GM18498 (cell line): ENCODE results near the gene IQGAP2.

Source experiments
- ATAC-seq: cut with Tn5 transposase; IDR thresholded peaks from one replicate; pipeline ENCODE4 v1.9.1; 2021; ENCODE audit warnings: mild to moderate bottlenecking, moderate library complexity; ENCODE audit not compliant: unreplicated experiment

Gene IQGAP2

DNA sequence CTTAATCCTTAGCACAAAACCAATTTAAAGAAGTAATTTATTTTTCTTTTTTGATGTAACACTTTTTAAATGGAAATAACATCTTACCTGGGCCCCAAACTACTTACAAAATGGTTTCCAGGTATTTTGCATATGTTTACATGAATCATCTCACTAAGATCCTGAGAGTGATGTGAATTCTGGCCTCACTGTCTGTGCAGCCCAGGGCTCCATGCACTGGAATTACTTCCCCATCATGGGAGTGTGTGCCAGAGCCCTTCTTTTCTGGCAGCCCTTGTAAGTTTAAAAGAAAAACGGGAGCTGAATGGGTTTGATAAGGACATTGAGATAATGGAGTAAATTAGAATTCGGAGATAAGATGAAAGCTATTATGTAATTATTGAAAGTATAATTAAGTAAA is 300.6 kb downstream of the IQGAP2 start:
- ATAC-seq = no peak

DNA sequence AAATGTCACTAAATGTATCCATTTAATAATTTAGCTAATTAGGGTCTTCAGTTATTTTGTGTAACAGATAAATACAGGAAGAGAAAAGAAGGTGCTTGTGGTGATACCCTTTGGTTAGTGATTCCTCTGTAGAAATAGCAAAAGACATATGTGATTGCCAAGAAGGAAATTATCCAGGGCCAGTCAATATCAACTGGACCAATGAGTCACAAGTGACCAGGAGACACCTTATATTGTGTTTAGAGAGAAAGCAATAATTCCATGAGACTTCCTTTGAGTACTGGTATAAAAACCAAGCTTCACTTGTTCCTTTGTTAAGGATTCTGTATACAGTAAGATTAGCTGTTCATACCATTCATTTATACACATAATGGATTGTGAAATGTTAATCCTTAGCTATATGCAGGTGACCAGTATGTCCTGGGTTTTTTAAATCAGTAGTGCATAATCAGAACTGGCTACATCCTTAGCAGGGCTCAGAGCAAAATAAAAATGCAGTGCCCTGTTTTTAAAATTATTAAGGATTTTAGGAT is 301.1 kb downstream of the IQGAP2 start:
- ATAC-seq = no peak

DNA sequence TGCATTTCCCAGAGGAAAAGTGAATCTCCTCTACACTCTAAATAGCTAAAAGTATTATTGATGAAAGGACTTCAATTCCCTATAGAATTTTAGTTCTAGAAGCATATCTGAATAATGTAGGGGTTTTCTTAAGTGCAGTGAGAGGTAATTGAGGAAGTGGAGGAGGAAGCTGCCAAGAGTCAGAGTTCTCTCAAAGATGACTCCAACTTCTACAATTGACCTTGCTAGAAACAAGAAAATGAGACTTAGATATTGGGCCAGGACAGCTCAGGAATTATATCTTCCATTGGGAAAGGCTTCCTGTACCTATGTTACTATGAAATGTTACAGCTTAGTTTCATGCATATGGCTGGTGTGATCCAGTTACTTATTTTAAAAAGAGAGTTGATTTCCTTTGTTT is 302.5 kb downstream of the IQGAP2 start:
- ATAC-seq = no peak

DNA sequence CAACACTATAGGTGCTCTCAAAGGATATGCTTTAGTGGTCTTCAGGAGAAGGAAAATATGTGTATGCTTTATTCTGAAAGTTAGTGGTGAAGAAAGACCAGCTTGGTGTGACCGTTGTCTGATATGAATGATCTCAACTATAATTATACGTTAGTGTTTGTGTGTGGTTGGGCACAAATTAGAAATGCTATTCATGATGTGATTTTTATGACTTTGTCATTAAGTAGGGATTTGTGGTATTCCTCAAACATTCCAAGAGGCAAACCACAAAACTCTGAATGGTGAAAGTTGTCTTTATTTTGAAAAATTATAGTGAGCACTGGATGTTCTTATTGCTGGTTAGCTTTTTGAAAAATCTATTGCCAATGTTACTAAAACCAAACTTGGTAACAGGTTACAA is 306.7 kb downstream of the IQGAP2 start:
- no peak for ATAC-seq

DNA sequence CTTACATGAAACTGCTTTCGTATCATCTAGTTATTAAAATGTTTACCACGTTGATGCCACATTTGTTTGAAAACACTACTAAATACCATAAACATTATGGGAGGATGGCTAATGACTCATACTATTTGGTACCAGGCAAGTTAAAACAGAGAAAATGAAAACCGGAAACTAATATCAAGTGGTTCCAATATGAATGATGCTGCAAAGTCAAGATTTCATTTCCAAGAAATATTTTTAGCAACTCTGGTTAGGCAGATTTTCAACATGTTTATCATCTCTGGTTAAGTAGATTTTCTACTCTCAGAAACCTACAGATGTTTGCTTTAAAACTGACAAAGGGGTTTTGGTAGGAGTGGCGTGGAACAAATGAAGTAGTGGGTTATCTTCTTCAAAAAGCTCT is 307.9 kb downstream of the IQGAP2 start:
- peak; percentile 45 for ATAC-seq

DNA sequence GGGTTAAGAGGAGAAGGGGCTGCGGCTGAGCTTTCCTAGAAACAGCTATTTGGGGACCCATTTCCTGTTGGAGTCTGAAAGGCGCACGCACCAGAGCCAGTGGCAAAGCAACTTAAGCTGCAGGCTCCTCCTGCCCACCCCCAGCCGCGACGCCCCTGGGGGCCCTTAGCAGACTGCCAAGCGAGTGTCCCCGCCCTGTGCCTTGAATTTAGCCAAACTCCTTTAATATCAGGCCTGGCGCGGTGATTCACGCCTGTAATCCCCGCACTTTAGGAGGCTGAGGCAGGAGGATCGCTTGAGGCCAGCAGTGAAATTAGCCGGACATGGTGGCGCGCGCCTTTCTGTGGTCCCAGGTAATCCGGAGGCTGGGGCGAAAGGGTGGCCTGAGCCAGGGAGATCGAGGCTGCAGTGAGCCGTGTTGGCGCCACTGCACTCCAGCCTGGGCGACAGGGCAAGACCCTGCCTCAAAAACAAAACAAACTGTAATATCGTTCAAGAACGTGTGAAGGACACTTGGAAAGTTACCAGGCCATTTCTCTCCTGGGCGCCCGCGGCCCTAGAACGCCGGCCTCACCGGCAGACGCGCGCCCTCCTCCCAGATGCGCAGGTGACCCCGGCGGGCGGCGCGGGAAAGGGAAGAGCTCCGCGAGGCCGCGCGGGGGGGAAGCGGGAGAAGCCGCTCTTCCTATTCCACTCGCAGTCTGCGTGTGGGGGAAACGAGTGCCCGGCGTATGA is 311.8 kb downstream of the IQGAP2 start:
- peak; percentile 1 for ATAC-seq

DNA sequence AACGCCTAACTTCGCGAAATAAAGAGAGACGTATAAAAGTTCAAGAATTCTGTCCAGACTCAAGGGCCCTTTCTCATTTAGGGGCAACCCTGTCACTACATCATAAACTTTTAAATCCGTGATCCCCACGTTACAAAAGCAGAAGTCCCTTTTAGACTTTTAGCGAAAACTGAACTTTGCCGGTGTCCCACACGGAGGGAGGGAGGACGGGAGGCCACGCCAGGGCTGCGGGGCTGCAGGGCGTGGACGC is 312.3 kb downstream of the IQGAP2 start:
- ATAC-seq = no peak

DNA sequence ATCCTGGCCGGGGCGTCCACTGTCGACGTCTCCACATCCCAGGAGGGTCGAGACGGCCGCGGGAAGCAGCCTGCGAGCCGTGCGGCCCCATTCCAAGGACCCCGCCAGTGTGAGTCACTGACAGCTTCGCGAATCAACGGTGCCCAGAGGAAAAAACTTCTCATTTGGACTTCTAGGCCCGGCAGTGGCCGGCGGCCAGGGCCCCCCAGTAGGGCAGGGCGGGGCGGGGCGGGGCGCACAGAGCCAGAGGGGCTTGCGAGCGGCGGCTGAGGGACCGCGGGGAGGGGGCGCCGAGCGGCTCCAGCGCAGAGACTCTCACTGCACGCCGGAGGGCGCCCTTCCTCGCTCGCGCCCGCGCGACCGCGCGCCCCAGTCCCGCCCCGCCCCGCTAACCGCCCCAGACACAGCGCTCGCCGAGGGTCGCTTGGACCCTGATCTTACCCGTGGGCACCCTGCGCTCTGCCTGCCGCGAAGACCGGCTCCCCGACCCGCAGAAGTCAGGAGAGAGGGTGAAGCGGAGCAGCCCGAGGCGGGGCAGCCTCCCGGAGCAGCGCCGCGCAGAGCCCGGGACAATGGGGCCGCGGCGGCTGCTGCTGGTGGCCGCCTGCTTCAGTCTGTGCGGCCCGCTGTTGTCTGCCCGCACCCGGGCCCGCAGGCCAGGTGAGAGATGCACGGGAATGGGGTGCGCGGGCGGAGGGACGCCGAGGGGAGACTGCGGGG is 312.8 kb downstream of the IQGAP2 start, which contains the start of gene F2R:
TSS of gene F2R (plus strand) at position 391 of the 720 bp plus-strand sequence. CDS start at position 573, 182 bp downstream.
- ATAC-seq = peak; percentile 68

DNA sequence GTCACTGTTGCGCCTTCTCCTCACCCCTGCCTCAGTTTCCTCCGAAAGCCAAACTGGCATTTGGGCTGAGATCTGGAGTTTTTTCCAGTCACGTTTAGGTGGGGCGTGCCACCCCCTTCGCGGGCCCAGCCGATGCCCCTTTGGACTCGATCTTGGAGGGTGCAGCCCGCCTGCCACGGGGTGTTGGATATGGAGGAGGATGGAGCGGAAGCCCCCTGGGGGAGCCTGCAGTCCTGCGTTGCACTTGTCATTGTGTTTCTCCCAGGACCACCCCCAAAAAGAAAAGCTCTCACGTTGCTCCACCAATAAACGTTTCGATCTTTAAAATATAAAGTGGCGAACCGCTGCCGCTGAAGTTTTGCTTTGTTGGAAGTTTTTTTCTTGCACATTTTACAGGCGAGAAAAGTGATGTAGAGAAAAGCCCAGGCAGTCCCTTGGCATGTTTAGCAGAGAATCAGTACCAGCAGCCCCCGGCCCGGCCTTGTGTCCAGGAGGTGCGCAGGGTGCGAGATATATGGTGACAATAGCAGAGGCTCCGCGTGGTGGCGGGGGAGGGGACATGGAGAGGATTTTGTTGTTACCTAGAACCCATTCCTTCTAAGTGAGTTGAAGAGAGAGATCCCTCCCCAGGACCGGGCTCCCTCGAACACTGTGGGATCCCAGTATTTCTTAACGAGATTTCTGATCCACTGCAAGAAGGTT is 313.5 kb downstream of the IQGAP2 start:
- ATAC-seq = no peak

DNA sequence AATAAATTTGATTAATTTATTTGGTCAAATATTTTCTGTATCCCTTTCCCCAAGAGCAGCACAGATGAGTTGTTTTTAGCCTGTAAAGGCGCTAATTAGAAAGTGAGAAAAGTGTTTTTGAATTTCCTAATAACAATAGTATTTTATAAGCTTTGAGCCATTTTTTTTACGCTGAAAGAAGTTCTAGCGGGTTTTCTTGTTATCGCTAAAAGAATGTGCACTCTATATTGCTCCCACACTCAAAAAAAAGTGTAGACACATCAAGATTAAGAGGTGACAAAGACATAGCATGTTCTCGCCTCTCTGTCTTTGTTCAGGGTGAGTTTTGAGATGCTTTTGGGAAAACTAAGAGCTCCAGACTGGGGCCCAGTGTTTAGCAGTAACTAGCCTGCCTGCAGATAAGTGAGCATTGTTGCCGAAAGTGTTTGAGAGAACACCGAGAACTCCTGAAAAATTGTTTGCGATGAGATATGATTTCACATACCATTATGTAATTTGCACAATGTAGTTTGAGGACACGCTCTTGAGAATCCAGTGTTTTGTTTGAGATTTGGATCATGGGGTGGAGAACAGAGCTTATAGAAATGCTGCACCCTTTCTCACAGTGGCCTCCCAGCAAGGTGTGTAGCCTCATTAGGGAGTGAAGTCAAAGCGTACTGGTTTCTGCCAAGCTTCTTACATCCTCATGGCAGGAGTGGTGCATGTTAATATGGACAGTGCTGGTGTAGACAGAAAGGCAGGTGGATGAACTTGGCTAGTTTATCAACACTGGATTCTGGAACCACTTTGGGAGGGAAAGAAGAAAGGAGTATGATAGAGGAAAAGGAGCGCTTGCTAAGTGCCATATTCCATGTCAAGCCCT is 314.4 kb downstream of the IQGAP2 start:
- no peak for ATAC-seq

DNA sequence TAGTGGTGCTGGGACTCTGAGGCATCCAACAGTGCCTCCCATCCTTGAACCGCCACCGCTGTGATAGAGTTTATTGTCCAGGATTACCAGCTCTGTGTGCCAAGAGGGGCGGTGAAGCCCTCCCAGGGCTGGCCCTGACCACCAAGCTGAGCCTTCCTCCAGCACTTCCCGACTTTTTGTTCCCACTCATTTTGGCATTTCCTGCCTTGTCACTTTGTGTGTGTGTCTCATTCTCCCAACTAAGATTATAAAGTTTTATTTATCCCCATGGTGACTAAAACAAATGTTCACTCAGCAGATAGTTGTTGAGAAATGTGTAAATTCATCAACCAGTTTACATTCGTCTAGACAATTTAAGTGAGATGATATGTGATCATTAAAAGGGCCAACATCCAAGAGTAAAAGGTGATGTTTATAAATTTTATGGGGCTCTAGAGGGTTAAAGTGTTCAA is 315.3 kb downstream of the IQGAP2 start:
- no peak for ATAC-seq

DNA sequence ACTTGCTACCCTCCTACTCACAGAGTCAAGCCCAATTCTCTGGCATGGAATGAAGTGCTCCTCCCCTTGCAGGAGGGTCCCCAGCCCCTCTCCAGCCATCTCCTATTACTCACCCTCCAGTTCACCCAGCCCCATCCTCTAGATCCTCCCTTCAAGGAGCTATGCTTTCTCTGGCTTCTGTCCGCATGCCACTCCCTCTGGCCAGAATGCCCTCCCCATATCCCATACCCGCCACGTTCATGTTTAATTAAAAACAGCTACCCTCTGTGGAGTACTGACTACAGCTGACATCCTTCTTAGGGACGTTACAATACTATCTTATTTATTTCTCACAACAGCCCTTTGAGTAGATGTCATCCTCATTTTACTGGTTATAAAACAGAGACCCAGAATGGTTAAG is 315.8 kb downstream of the IQGAP2 start:
- ATAC-seq = no peak

DNA sequence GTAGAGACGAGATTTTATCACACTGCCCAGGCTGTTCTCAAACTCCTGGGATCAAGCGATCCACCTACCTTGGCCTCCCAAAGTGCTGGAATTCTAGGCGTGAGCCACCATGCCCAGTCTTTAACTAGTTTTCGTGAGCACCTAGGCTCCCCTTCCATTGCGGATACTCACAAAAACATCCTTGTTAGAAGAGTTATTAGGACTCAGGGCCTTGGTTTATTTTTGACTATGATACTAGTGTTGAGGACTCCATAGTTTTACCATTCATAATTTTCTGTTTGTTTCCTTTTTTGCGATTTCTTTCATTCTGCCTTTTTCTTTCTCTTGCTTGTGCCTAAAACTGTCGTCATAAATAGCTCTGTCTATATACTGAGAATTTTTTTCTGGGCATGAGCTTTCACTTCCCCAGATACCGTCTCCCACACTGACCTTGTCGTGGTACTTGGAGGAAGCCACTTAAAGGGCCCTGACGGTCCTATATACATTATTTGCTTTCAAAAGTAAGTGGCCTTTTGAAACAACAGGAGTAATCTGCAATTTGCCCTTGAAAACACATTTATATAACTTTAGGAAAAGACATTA is 318.0 kb downstream of the IQGAP2 start:
- peak; percentile 96 for ATAC-seq

DNA sequence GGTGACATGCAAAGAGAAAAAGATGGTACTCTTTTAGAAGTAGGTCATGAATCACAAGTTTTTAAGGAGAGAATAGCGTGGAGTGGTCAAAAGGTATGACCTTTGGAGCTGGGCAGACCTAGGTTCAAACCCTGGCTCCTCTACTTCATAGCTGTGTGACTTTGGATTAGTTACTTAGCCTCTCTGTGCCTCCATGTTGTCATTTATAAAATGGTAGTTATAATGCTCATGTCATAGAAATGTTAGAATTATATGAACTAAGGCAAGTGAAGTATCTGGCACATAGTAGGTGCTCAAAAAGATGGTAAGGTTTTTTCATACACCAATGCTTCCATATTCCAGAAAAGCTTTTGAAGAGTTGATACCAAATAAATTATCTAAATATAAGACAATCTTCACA is 320.2 kb downstream of the IQGAP2 start:
- no peak for ATAC-seq

DNA sequence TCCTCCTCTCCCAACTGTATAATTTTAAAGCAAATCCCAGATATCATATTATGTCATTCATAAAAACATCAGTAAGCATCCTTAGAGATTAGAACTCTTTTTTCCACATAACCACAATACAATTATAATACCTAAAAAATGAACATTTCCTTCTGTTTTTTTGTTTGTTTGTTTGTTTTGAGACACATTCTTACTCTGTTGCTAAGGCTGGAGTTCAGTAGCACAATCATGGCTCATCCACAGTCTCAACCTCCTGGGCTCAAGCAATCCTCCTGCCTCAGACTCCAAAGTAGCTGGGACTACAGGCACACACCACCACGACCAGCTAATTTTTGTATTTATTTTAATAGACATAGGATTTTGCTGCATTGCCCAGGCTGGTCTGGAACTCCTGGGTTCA is 320.8 kb downstream of the IQGAP2 start:
- ATAC-seq = no peak

DNA sequence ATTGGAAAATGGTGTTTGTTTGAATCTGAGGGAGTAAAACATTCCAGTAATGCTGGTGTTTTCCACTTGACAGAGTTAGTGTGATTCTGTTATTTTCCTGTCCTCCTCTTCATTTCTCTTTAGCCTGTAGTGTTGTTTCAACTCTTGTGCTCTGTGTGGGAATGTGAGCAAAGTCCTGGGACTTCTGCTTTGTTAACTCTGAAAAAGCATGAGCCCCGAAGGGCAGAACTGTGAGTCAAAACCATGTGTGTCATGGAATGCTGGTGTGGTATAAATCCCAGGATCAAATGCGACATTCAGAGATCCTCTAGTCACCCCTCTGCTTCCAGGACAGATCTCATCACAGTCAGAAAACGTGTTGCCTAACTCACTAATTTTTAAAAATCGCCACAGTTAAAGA is 321.8 kb downstream of the IQGAP2 start:
- no peak for ATAC-seq

DNA sequence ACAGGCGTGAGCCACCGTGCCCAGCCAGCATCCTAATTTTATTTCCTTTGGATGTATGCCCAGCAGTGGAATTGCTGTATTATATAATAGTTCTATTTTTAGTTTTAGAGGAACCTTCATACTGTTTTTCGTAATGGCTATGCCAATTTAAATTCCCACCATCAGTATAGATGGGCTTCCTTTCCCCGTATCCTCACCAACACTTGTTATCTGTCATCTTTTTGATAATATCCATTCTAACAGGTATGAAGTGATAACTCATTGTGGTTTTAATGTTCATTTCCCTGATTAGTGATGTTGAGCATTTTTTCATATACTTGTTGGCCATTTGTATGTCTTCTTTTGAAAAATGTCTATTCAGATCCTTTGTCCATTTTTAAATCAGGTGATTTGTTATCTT is 325.9 kb downstream of the IQGAP2 start:
- no peak for ATAC-seq

DNA sequence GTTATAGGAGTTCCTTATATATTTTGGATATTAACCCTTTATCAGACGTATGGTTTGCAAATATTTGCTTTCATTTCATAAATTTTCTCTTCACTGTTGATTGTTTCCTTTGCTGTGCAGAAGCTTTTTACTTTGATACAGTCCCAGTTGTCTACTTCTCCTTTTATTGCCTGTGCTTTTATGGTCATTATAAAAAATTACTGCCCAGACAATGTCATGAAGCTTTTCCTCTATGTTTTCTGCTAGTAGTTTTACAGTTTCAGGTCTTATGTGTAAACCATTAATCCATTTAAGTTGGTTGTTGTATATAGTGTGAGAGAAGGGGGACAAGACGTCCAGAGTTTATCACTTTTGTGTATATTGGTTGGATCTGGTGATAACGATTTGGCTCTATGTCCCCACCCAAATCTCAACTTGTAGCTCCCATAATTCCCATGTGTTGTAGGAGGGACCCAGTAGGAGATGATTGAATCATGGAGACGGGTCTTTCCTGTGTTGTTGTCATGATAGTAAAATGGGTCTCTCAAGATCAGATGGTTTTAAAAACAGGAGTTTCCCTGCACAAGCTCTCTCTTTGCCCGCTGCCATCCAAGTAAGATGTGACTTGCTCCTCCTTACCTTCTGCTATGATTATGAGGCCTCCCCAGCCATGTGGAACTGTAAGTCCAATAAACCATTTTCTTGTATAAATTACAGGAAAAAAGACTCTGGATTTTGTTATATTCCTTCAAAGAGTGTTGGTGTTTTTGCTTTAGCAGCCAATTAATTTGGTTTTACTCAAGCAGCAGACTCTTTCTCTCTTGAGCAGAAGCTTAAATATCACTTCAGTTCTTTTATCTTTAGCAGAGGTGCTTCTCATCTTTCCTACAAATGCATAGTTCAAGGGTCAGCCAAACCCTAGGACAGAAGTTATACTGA is 326.5 kb downstream of the IQGAP2 start:
- no peak for ATAC-seq

DNA sequence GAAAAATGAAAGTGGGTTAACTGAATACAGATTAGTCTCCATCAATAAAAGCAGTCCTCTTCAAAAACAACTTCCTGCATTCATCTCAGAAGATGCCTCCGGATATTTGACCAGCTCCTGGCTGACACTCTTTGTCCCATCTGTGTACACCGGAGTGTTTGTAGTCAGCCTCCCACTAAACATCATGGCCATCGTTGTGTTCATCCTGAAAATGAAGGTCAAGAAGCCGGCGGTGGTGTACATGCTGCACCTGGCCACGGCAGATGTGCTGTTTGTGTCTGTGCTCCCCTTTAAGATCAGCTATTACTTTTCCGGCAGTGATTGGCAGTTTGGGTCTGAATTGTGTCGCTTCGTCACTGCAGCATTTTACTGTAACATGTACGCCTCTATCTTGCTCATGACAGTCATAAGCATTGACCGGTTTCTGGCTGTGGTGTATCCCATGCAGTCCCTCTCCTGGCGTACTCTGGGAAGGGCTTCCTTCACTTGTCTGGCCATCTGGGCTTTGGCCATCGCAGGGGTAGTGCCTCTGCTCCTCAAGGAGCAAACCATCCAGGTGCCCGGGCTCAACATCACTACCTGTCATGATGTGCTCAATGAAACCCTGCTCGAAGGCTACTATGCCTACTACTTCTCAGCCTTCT is 329.4 kb downstream of the IQGAP2 start:
- ATAC-seq = no peak
